NCI-H524 (cell line): ENCODE measurements around the gene TMEM183A.
A peak's percentile ranks its signal among the peaks of the same experiment; 100 is the strongest.
"Not testable (repeated sequence)": the region's sequence is repeated elsewhere in the genome, so short reads cannot be mapped to it uniquely, and the experiment has no call there.

Experiments used
- DNase-seq, 2 experiments: peaks; one replicate each; lab custom pipeline; 2025; lab: John Stamatoyannopoulos, UW

Gene TMEM183A

GRCh38 chr1:202987922-202988583, 19.1 kb upstream of the TMEM183A start:
- DNase-seq, result no peak

DNA sequence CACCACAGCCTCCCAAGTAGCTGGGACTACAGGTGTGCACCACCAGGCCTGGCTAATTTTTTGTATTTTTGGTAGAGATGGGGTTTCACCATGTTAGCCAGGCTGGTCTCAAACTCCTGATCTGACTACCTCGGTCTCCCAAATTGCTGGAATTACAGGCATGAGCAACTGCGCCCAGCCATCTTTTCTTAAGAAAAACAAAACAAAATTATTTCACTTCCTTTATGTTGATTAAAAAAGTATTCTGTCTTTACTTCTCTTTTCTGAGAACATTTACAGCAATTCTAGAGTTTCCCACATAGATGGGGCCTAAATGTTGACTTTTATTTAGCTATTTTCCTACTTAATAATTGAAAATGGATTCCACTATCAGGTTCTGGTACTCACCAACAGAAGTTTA, 17.3 kb upstream of the TMEM183A start:
- DNase-seq, result no peak

- DNase-seq, result no peak
Measured at GRCh38 chr1:202991112-202991511, 16.1 kb upstream of the TMEM183A start.

- DNase-seq, result no peak
Measured at GRCh38 chr1:202994756-202995155, 12.4 kb upstream of the TMEM183A start.

DNA sequence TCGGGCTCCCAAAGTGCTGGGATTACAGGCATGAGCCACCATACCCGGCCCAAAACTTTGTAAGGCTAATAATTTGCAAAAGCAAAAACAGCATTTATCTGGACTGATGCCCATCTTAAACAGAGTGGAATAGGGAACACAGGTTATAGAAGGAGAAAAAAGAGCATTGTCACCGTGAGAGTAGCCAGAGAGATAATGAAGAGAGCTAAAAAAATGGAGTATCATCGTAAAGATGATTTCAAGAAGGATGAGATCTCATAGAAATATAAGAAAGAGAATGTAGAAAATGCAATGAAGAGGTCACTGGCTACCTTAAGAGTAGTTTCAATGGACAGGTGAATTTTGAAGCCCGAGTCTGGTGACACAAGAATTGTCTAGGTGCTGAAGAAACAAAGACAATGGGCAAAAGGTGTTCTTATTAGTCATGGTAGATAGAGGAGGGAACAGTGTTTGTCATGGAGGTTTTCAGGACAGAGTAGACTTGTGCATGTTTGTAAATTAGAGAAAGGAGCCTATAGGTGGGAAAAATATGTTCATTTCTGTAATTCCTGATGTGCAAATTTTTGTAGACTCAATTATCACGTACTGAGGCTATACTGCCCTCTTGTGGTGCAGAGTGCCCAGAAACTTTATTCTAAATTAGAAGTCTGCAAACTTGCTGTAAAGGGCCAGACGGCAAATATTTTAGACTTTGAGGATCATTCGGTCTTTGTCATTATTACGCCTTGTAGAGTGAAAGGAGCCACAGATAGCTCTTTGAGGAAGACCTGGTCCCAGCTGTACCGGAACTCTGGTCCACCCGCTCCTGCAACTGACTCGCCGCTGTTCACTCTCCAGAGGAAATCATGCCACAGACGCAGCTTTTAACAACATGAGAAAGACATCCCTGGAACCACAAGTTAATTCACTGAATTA, 8.1 kb upstream of the TMEM183A start:
- peak in 1 of 2 experiments; percentile 40 for DNase-seq

DNA sequence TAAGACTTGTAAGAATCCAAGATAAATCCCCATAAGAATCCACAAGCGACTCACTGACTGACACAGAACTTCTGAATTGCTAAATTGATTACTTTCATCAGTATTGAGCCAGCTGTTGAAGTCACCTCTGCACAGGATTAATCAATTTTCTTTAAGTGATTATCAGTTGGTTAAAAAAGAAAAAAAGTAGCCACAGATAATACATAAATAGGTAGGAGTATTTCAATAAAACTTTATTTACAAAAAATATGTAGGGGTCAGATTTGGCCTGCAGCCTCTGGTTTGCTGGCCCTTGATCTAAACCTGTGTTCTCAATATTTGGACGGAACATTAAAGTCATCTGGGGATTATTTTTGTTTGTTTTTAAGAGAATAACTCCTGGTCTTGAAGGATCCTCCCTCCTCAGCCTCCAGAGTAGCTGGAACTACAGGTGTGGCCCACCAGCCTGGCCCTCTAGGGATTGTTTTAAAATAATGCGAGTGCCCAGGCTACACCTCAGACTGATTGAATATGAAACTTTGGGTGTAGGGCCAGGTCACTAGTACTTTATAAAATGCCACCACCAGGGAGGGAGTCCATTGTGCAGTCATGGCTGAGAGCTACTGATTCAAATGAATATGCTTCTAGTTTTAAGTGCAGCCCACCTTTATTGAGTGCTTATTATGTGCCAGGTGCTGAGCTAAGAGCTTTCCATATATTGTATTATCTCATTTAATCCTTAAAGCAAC, 6.8 kb upstream of the TMEM183A start:
- no peak for DNase-seq

GRCh38 chr1:203001986-203002385, 5.2 kb upstream of the TMEM183A start:
- no peak for DNase-seq

DNA sequence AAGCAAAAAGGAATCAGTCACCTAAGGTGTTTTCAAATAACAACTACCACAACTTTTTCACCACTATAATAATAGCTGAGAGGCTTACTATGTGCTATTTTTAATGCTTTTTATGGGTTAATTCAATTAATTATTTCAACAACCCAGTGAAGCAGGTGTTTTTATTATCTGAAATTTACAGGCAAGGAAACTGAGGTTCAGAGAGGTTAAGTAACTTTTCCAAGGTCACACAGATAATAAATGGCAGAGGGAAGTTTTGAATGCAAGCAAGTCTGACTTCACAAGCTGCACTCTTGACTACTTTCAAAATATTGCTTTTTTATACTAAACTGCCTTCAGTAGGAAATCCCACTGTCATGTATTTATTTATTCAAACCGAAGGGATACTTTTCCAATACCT, 4.2 kb upstream of the TMEM183A start:
- DNase-seq, result no peak

DNA sequence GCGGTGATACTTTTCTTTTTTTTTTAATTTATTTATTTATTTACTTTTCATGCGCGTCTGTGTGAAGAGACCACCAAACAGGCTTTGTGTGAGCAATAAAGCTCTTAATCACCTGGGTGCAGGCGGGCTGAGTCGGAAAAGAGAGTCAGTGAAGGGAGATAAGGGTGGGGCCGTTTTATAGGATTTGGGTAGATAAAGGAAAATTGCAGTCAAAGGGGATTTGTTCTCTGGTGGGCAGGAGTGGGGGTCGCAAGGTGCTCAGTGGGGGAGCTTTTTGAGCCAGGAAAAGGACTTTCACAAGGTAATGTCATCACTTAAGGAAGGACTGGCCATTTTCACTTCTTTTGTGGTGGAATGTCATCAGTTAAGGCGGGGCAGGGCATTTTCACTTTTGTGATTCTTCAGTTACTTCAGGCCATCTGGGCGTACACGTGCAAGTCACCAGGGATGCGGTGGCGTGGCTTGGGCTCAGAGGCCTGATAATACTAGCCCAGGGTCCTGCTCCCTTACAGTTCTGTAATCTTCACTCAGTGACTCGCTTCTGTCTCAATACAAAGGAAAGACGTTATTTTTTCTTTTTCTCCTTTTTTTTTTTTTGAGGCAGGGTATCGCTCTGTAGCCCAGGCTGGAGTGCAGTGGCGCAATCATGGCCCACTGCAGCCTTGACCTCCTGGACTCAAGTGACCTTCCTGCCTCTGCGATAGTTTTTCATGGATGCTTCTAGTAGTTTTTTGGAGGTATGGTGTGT, 1.6 kb upstream of the TMEM183A start:
- DNase-seq, result not testable (repeated sequence)

- no peak for DNase-seq
Measured at GRCh38 chr1:203009185-203009584, 2.0 kb downstream of the TMEM183A start.

GRCh38 chr1:203011582-203011981, 4.4 kb downstream of the TMEM183A start:
- DNase-seq, result no peak

- DNase-seq, result peak; percentile 82 to 89
Measured at GRCh38 chr1:203017061-203017460, 9.9 kb downstream of the TMEM183A start.

- peak; percentile 94 to 97 for DNase-seq
Measured at GRCh38 chr1:203017692-203018091, 10.5 kb downstream of the TMEM183A start.

- DNase-seq, result not testable (repeated sequence)
Measured at GRCh38 chr1:203022855-203023254, 15.7 kb downstream of the TMEM183A start.

DNA sequence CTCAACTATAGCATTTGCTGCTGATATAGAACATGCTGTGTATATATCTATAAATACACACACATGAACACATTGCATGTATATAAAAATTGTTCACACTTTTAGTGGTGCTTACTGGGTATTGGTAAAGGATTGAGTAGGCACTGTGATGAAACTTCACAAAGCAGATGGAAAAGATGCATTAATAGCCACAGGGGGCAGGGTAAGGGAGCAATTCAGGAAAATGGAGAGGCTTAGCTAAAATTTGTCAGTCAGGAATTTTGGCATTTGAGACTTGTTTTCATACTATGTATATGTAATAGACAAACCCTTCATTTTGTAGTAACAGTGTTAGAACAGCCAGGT, 18.5 kb downstream of the TMEM183A start:
- no peak for DNase-seq

DNA sequence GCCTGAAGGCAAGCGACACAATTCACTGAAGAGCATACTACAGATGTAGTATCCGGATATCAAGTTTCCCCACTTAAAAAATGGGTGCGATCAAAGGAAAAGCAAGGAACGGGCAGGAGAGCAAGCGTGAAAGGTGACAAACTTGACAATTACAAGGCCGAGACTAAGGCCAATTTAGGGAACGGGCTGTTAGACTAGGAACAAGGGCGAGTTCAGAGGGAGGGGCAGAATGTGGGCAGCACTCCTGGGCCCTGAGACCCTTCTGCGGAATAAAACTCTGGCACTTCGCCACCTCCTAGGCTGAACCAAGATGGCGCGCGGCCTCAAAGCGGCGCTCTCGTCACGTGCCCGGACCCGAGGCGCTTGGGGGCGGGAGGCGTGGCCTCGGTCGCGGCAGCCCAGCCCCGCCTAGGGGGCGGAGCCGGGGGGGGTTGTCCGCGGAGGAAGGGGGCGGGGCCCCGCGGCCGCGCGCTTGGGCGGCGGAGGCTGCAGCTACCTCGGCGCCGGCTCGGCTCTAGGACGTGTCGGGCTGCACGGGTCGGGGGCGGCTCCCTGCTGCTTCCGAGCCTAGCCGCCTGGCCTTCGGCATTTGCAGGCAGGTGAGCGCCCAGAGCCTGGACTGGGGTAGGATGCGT, 19.0 kb downstream of the TMEM183A start, which contains the start of gene PPFIA4:
Gene PPFIA4, plus strand, starts transcription at position 461 of the 635 bp plus-strand sequence. CDS start 12,518 bp downstream, outside the sequence.
- peak; percentile 84 to 93 for DNase-seq

DNA sequence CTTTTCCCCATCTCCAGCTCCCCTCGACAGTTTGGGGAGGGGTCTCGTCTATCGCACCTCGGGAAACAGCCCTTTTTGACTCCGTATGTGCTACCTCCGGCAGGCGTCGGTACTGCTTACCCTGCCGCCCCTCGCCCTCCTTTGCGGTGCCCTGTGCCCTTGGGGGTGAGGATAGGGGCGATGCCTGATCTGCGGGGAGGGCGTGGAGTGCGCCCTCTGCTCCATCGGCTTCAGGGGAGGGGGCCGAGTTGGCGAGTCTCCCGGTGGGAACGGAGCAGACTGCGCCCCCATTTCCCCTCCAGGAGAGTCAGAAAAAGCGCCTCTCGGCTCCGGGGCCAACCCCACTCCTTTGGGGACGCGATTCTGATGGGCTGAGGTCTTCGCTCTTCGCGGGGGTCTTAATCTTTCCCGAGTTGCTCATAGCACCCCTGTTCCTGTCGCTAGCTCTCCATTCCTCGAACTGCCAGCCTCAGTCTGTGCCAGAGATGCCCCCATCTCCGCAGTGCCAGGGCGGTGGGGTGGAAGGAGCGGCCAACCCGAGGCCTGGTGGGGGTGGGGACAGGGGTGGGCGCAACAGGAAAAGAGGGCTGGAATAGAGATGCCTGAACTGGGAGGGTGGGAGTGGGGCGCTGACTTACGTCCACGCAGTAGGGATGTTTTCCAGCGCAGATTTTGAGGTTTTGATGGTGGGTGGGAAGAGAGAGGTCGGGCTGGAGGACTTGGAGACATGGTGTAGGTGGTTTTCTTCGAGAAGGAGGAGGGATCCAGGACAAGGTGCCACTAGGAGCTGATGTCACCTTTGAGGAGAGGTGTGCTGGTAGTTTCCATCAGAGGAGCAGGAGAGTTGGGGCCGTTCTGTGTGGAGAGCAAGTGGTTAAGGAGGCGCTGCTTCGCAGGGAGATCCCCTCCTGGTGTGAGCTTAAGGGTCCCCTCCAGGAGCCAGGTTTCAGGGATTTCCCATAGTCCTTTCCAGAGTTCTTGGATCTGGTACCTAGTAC, 19.8 kb downstream of the TMEM183A start:
- DNase-seq, result peak in 1 of 2 experiments; percentile 33

DNA sequence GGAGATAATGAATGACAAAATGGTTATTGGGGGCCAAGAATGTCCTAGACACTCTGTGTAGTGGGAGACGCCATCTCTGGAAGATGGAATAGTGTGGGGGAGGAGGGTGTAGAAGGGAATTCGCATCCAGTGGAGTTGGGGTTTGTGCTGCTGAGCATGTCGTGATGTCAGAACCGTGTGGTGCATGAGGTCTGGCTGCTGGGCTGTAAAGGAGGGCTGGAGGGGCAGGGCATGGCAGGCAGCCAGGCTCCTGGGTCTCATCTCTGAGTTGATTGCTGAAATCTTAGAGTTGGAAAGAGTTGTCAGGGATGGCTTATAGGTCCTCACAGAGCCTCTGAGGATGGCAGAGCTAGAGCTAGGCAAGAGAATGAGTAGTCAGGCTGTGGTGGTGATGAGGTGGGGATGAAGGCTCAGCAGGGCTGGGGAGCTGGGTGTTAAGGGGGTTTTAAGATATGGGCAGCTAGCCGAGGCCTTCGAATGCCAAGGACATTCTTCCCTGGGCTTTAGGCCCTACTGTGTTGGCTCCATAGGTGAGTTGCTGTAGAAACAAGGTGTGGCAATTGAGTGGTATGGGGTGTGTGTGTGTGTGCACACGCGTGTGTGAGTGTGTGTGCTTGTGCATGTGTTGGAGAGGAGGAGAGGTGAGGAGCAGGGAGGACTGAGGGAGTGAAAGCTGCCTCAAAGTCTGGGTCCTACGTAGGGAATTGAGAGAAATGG, 21.1 kb downstream of the TMEM183A start:
- peak in 1 of 2 experiments; percentile 33 for DNase-seq
